ENCODE measurements around the gene FMO3.

The FMO3 gene

DNA sequence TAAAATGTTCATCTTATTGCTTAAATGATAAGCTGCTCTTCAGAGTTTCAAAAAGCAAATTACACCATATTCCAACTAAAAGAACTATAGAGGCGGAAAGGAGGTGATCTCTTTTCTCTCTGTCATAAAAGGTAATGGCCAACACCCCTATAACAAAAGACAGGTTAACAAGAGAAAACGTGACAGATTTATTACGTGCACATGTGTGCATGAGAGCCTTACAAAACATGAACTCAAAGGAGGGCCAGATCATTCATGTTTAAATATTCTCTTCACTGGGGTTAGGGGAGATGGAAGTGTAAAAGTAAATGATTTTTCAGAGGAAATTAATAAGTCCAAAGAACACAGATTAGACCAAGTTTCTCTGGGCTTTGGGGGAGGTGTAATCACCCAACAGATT, 67.8 kb downstream of the FMO3 start:
- Histone ChIP-seq H3K27ac (ENCODE audit: poor library complexity, severe bottlenecking) (no peak overlapping the region), H3K27me3 (ENCODE audit: insufficient read depth, poor library complexity, severe bottlenecking) (no peaks in the 10 kb centered on the region), H3K9me3 (ENCODE audit: severe bottlenecking) (no peaks in the 10 kb centered on the region), H3K4me3 (ENCODE audit: severe bottlenecking) (no peak overlapping the region), H3K36me3 (ENCODE audit: low read depth) (no peaks in the 10 kb centered on the region), H3K4me1 (ENCODE audit: insufficient read depth, poor library complexity, severe bottlenecking) (no peaks in the 10 kb centered on the region)
- TF ChIP-seq, protein P1, sequence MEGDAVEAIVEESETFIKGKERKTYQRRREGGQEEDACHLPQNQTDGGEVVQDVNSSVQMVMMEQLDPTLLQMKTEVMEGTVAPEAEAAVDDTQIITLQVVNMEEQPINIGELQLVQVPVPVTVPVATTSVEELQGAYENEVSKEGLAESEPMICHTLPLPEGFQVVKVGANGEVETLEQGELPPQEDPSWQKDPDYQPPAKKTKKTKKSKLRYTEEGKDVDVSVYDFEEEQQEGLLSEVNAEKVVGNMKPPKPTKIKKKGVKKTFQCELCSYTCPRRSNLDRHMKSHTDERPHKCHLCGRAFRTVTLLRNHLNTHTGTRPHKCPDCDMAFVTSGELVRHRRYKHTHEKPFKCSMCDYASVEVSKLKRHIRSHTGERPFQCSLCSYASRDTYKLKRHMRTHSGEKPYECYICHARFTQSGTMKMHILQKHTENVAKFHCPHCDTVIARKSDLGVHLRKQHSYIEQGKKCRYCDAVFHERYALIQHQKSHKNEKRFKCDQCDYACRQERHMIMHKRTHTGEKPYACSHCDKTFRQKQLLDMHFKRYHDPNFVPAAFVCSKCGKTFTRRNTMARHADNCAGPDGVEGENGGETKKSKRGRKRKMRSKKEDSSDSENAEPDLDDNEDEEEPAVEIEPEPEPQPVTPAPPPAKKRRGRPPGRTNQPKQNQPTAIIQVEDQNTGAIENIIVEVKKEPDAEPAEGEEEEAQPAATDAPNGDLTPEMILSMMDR (IDR thresholded peaks at IDR 0.05; ENCODE audit: poor library complexity, severe bottlenecking), result no peak
- ATAC-seq (ENCODE audit: low read depth), result no peak
- DNase-seq (ENCODE audit: low spot score), result no peak

DNA sequence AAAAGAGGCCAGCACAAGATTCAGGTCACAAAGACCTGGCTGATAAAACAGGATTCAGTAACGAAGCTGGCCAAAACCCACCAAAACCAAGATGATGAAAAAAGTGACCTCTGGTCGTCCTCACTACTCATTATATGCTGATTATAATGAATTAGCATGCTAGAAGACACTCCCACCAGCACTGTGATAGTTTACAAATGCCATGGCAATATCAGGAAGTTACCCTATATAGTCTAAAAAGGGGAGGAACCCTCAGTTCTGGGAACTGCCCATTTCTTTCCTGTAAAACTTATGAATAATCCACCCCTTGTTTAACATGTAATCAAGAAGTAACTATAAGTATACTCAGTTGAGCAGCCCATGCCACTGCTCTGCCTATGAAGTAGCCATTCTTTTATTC, 68.4 kb downstream of the FMO3 start:
- Histone ChIP-seq H3K4me3 (ENCODE audit: severe bottlenecking) (no peak overlapping the region), H3K4me1 (ENCODE audit: insufficient read depth, poor library complexity, severe bottlenecking) (no peaks in the 10 kb centered on the region), H3K36me3 (ENCODE audit: low read depth) (no peaks in the 10 kb centered on the region), H3K27ac (ENCODE audit: poor library complexity, severe bottlenecking) (no peak overlapping the region), H3K27me3 (ENCODE audit: insufficient read depth, poor library complexity, severe bottlenecking) (no peaks in the 10 kb centered on the region), H3K9me3 (ENCODE audit: severe bottlenecking) (no peaks in the 10 kb centered on the region)
- ATAC-seq (ENCODE audit: low read depth), result no peak
- no peak for DNase-seq (ENCODE audit: low spot score)
- TF ChIP-seq, protein P1 (IDR thresholded peaks at IDR 0.05; ENCODE audit: poor library complexity, severe bottlenecking), result no peak

DNA sequence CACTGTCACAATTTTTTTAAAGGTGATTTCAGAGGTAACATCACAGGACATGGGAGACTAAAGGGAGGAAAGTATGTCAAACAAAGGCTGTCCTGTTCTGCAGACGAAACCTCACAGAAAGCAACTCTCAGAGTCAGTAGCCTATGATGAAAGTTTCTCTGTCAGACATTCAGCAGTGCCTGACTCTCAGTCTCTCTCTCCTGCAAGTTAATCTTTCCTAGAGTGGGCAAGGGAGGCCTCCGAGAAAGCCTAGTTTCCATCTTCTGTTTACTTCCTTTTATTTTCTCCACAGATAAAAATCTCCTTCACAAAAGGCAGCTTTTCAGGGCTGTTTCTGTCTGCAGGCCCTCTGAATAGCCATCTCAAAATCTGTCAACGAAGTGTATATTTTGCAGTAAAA, 69.5 kb downstream of the FMO3 start:
- H3K9me3 ChIP-seq (ENCODE audit: severe bottlenecking), result no peaks in the 10 kb centered on the region
- H3K4me1 ChIP-seq (ENCODE audit: insufficient read depth, poor library complexity, severe bottlenecking), result no peaks in the 10 kb centered on the region
- TF ChIP-seq, protein P1 (IDR thresholded peaks at IDR 0.05; ENCODE audit: poor library complexity, severe bottlenecking), result no peak
- H3K36me3 ChIP-seq (ENCODE audit: low read depth), result no peaks in the 10 kb centered on the region
- no peaks in the 10 kb centered on the region for H3K27me3 ChIP-seq (ENCODE audit: insufficient read depth, poor library complexity, severe bottlenecking)
- H3K27ac ChIP-seq (ENCODE audit: poor library complexity, severe bottlenecking), result no peak overlapping the region
- ATAC-seq (ENCODE audit: low read depth) (no peak), DNase-seq (ENCODE audit: low spot score) (no peak)
- no peak overlapping the region for H3K4me3 ChIP-seq (ENCODE audit: severe bottlenecking)

DNA sequence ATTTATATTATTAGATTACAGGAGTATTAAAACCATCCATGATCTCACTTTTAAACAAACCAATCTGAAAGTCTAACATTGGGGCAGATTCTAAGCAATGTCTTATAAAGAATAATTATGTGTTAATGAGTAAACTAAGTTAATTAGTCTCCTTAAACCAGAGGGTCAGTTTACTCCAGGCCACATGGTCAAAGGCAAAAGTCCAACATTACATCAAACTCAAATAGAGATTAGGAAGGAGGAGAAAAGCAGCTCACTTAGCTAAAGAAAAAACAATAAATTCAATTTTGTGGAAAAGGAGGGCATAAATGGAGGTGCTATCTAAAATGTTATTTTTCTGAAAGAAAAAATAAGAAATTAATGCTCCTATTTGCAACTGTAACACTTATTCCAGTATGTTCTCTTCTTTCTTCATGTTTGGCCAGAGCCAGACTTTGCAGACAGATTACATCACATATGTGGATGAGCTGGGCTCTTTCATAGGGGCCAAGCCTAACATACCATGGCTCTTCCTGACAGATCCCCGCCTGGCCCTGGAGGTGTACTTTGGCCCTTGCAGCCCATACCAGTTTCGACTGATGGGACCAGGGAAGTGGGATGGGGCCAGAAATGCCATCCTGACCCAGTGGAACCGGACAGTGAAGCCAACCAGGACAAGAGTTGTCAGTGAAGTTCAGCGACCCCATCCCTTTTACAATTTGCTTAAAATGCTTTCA, 70.1 kb downstream of the FMO3 start:
- Histone ChIP-seq H3K27ac (ENCODE audit: poor library complexity, severe bottlenecking) (no peak overlapping the region), H3K27me3 (ENCODE audit: insufficient read depth, poor library complexity, severe bottlenecking) (no peaks in the 10 kb centered on the region)

DNA sequence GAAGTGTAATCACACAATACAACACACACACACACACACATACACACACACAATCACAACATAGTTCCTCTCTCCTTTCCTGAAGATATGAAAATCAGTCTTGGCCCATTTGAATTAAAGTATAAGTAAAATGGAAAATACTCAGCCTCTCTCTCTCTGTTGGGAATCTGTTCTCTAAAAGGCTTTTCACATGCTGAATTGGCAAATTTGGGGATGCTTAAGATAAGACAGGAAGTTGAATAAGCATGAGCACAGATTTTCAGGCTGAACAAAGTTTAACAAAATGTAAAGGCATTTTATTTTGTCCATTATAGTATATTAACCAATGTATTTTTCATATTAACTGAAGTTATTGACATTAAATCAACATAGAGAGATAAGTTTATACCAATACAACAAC, 70.7 kb downstream of the FMO3 start:
- Histone ChIP-seq H3K27me3 (ENCODE audit: insufficient read depth, poor library complexity, severe bottlenecking) (no peaks in the 10 kb centered on the region), H3K4me1 (ENCODE audit: insufficient read depth, poor library complexity, severe bottlenecking) (peaks cover 7% of the 10 kb centered on the region), H3K4me3 (ENCODE audit: severe bottlenecking) (no peak overlapping the region), H3K36me3 (ENCODE audit: low read depth) (no peaks in the 10 kb centered on the region), H3K27ac (ENCODE audit: poor library complexity, severe bottlenecking) (no peak overlapping the region), H3K9me3 (ENCODE audit: severe bottlenecking) (no peaks in the 10 kb centered on the region)
- no peak for ATAC-seq (ENCODE audit: low read depth)
- TF ChIP-seq, protein P1 (IDR thresholded peaks at IDR 0.05; ENCODE audit: poor library complexity, severe bottlenecking), result no peak
- DNase-seq (ENCODE audit: low spot score), result no peak

More for the DNA sequence above, 70.1 kb downstream of the FMO3 start:
- no peaks in the 10 kb centered on the region for H3K9me3 ChIP-seq (ENCODE audit: severe bottlenecking)
- H3K4me1 ChIP-seq (ENCODE audit: insufficient read depth, poor library complexity, severe bottlenecking), result peaks cover under 1% of the 10 kb centered on the region
- no peak overlapping the region for H3K4me3 ChIP-seq (ENCODE audit: severe bottlenecking)
- TF ChIP-seq, protein P1 (IDR thresholded peaks at IDR 0.05; ENCODE audit: poor library complexity, severe bottlenecking), result no peak
- DNase-seq (ENCODE audit: low spot score) (no peak), ATAC-seq (ENCODE audit: low read depth) (no peak)
- H3K36me3 ChIP-seq (ENCODE audit: low read depth), result no peaks in the 10 kb centered on the region
